GM23248 (cell line): ENCODE data around the gene CAV2. TPM values are rescaled to one million over a fixed set of nuclear protein-coding genes. Genes with fewer than 3 reads are reported as not detected.

Experiments
- DNase-seq: peaks from one replicate; pipeline ENCODE4 v3.0.0-alpha.2; 2015
- H2AFZ ChIP-seq: fragments of 200-600 bp; sonication (generic); 2 replicates; pipeline ENCODE4 v1.6.1; 2016; ENCODE audit warnings: antibody characterized with exemption
- H3F3A ChIP-seq: fragments of 200-600 bp; sonication (generic); 2 replicates; pipeline ENCODE4 v1.6.1; 2016; ENCODE audit warnings: mild to moderate bottlenecking, antibody characterized with exemption, mixed run types; ENCODE audit not compliant: insufficient read depth
- H3K27ac ChIP-seq: fragments of 200-600 bp; sonication (generic); 2 replicates; pipeline ENCODE4 v1.5.1; 2016; ENCODE audit warnings: mild to moderate bottlenecking
- H3K27me3 ChIP-seq: fragments of 200-600 bp; sonication (generic); replicated peaks from 2 replicates; pipeline ENCODE4 v1.6.1; 2016; ENCODE audit warnings: mild to moderate bottlenecking; ENCODE audit not compliant: insufficient read depth
- H3K36me3 ChIP-seq: fragments of 200-600 bp; sonication (generic); 2 replicates; pipeline ENCODE4 v1.6.1; 2016; ENCODE audit warnings: low read depth, mild to moderate bottlenecking
- H3K4me1 ChIP-seq: fragments of 200-600 bp; sonication (generic); 2 replicates; pipeline ENCODE4 v1.6.1; 2016; ENCODE audit warnings: mild to moderate bottlenecking; ENCODE audit not compliant: insufficient read depth
- H3K4me2 ChIP-seq: fragments of 200-600 bp; sonication (generic); one replicate; pipeline ENCODE4 v1.6.1; 2016; ENCODE audit warnings: mild to moderate bottlenecking; ENCODE audit not compliant: unreplicated experiment
- H3K4me3 ChIP-seq: fragments of 200-600 bp; sonication (generic); 2 replicates; pipeline ENCODE4 v1.5.1; 2016; ENCODE audit warnings: mild to moderate bottlenecking
- H3K79me2 ChIP-seq: fragments of 200-600 bp; sonication (generic); 2 replicates; pipeline ENCODE4 v1.6.1; 2016; ENCODE audit warnings: mild to moderate bottlenecking; ENCODE audit not compliant: insufficient read depth
- H3K9ac ChIP-seq: fragments of 200-600 bp; sonication (generic); 2 replicates; pipeline ENCODE4 v1.6.1; 2016; ENCODE audit warnings: mild to moderate bottlenecking
- H3K9me2 ChIP-seq: fragments of 200-600 bp; sonication (generic); 2 replicates; pipeline ENCODE4 v1.6.1; 2016; ENCODE audit warnings: mixed run types, mild to moderate bottlenecking, moderate library complexity; ENCODE audit not compliant: insufficient read depth
- H3K9me3 ChIP-seq: fragments of 200-600 bp; sonication (generic); one replicate; pipeline ENCODE4 v1.6.1; 2017; ENCODE audit warnings: low read depth
- H4K20me1 ChIP-seq: fragments of 200-600 bp; sonication (generic); 2 replicates; pipeline ENCODE4 v1.6.0; 2016; ENCODE audit not compliant: insufficient read depth
- EZH2 ChIP-seq: fragments of 200-600 bp; sonication (generic); IDR thresholded peaks from 2 replicates; pipeline ENCODE4 v1.6.1; 2018; ENCODE audit warnings: antibody characterized with exemption, mild to moderate bottlenecking; ENCODE audit not compliant: insufficient read depth, poor library complexity, severe bottlenecking
- EZH2phosphoT487 ChIP-seq: fragments of 200-600 bp; sonication (generic); IDR thresholded peaks from 2 replicates; pipeline ENCODE4 v1.6.1; 2018; ENCODE audit warnings: antibody characterized with exemption, moderate library complexity, mild to moderate bottlenecking, low read depth; ENCODE audit not compliant: insufficient read depth
- WGBS, 2 experiments: methylation state at CpG; one replicate each; pipeline ENCODE4 v1.1.6; 2015 to 2017; ENCODE audit warnings: low lambda C conversion rate in 2 of 2, low coverage in 1 of 2; ENCODE audit errors: missing lambda C conversion rate in 2 of 2; 5-methylcytosine and 5-hydroxymethylcytosine counted together
- in situ Hi-C: fragments of 300-500 bp; cut with MboI; formaldehyde crosslinking; loops from 2 replicates; pipeline ENCODE4 v1.15.0; 2020
- polyA plus RNA-seq: library from polyadenylated mRNA; unstranded; fragments of >200 nt; fragmentation: Nextera tagmentation; extraction: Ambion mirVana; gene quantifications from 2 replicates; pipeline ENCODE4 v1.2.1, GENCODE V29; 2016
- total RNA-seq: library from RNA; depleted of rRNA; stranded (reverse); fragments of >200 nt; shearing (Covaris generic); gene quantifications from 2 replicates; pipeline ENCODE4 v1.2.3, GENCODE V29; 2014

Gene CAV2
- total and polyA plus RNA-seq, 2 experiments from 2014 or later = 283 to 344 TPM

DNA sequence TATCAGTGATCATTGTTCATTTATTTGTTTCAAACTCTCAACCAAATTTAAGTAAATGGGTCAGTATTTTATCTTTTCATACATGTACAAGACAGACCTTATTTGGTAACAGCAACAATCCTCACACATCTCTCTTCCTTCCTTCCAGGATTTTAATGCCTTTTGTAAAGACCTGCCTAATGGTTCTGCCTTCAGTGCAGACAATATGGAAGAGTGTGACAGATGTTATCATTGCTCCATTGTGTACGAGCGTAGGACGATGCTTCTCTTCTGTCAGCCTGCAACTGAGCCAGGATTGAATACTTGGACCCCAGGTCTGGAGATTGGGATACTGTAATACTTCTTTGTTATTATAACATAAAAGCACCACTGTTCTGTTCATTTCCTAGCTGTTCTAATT lies 6.3 kb downstream of the CAV2 start:
- no peak overlapping the region for H3K27ac ChIP-seq
- no peaks in the 10 kb centered on the region for H3K27me3 ChIP-seq
- no peaks in the 10 kb centered on the region for H3K9me3 ChIP-seq
- no peaks in the 10 kb centered on the region for H3K9me2 ChIP-seq
- H3K79me2 ChIP-seq = peaks cover 74% of the 10 kb centered on the region
- H4K20me1 ChIP-seq = no peaks in the 10 kb centered on the region
- H3K4me2 ChIP-seq = no peak overlapping the region
- WGBS, 2 experiments = 84 to 94% methylated on average over 3 of the region's 3 CpGs
- peaks cover 76% of the 10 kb centered on the region for H3K36me3 ChIP-seq
- no peak overlapping the region for H3K9ac ChIP-seq
- peaks cover 71% of the 10 kb centered on the region for H3F3A ChIP-seq
- H2AFZ ChIP-seq = no peak overlapping the region
- TF ChIP-seq EZH2phosphoT487 (no peak), EZH2 (no peak)
- no peak overlapping the region for H3K4me3 ChIP-seq
- in situ Hi-C loops = no loop called here
- no peak for DNase-seq
- H3K4me1 ChIP-seq = peaks cover 35% of the 10 kb centered on the region

DNA sequence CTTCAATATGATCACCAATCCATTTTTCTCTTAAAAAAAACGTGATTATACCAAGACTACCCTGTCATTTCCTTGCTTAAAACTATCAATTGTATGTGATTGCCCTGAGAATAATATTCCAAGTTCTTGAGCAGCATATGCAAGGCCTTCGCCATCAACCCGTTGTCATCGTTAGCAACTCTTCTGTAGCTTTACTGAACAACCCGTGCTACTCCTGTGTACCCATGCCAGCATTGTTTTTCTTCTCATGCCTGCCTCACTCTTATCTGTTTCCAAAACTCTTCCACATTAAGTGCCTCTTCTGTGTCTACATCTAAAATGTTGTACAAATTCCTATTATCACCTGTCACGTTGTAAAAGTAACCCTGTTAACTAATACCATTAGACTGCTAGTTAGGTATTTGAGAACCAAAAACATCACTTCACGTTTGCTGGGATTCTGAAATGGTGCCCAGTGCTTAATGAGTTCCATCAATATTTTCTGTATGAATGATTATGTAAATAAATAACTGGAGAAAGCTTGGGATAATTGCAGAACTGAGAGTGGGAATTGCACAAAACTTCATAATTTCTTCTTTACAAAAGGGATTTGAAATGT lies 10.5 kb downstream of the CAV2 start:
- Histone ChIP-seq H3K36me3 (peaks cover 46% of the 10 kb centered on the region), H3K27me3 (no peaks in the 10 kb centered on the region), H3F3A (peaks cover 69% of the 10 kb centered on the region), H4K20me1 (no peaks in the 10 kb centered on the region), H3K9me2 (no peaks in the 10 kb centered on the region), H2AFZ (no peak overlapping the region), H3K27ac (no peak overlapping the region), H3K4me1 (peaks cover 22% of the 10 kb centered on the region), H3K4me3 (no peak overlapping the region), H3K9ac (no peak overlapping the region), H3K79me2 (peaks cover 32% of the 10 kb centered on the region), H3K9me3 (no peaks in the 10 kb centered on the region), H3K4me2 (no peak overlapping the region)
- no peak for TF ChIP-seq EZH2
- no peak for TF ChIP-seq EZH2phosphoT487
- DNase-seq = no peak
- 62 to 65% methylated on average over 7 of the region's 7 CpGs for WGBS, 2 experiments
- in situ Hi-C loops = no loop called here

DNA sequence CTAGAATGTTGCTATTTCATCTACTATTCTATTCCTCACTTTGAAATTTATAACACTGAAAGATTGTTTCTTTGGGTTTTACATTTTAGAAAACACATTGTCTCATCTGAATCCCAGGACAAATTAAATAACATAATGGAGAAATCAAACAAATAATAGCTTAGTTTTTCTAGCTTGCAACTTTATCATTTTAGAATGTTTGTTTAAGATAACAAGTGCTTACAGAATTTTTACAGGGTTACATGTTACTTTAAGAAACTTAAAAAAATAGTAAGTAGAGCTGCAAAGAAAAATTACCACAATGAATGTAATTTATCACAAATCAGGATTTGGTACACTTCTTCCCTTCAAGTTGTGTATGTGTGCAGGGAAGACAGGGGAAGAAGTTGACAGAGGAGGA lies 11.3 kb downstream of the CAV2 start:
- no peak overlapping the region for H3K9ac ChIP-seq
- in situ Hi-C loops = no loop called here

DNA sequence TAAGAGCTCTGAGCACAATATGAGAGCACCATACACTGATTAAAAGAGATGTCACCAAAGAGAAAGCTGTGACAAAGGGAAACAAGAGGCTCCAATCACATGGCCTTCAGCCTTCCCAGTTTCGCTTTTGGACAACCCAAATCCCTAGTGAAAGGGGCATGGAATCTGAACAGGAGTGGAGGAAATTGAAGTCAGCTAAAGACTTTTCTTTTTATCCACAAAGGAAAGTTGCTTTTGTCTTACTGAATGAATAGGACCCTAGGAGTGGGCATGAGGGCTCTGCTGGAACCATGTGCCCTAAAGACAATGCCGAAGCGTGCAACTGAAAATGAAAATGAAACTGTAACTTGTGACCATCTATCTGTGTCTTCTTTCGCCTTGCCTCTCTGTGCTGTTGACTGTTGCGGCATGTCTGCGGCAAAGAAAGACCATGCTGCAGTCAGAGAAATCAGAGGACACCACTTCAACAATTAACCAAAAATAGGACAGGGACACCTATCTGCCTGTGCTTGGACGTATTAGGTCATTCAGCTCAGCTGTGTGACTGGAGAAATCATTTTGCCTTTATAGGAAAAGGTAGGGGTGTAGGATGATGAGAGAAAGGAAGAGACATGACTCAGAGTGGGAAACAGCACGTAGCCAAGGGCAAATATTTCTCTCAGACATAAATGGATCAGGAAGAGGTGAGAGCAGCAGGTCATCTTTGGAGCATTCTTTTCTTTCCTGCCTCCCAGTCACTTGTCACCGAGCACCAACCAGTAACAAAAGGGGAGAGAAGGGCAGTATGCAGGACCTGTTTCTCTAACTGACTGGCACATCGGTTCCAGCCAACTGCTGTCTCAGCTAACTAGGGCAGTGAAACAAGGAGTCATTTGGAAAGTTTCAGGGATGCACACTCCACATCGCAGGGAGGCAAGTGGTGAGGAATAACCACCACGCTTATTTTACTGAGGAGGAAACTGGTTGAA lies 12.3 kb downstream of the CAV2 start:
- Histone ChIP-seq H3K9me2 (no peaks in the 10 kb centered on the region), H3K36me3 (peaks cover 28% of the 10 kb centered on the region), H4K20me1 (no peaks in the 10 kb centered on the region), H3K4me1 (peaks cover 16% of the 10 kb centered on the region), H3K9ac (no peak overlapping the region), H2AFZ (peak overlapping the region; percentile 11; the same call in 1 of the 2 replicates), H3K27ac (peak overlapping the region; percentile 30), H3K4me3 (no peak overlapping the region; the same call in 1 of the 2 replicates), H3K79me2 (peaks cover 15% of the 10 kb centered on the region; the same call in 1 of the 2 replicates), H3K27me3 (no peaks in the 10 kb centered on the region), H3F3A (peaks cover 54% of the 10 kb centered on the region), H3K4me2 (peak overlapping the region; percentile 5), H3K9me3 (no peaks in the 10 kb centered on the region)
- peak; percentile 49 for DNase-seq
- in situ Hi-C loops = no loop called here
- TF ChIP-seq EZH2 = no peak
- no peak for TF ChIP-seq EZH2phosphoT487
- 82 to 83% methylated on average over 12 of the region's 12 CpGs for WGBS, 2 experiments

More for the DNA sequence above, 11.3 kb downstream of the CAV2 start:
- H2AFZ ChIP-seq = no peak overlapping the region
- no peaks in the 10 kb centered on the region for H3K9me2 ChIP-seq
- peaks cover 22% of the 10 kb centered on the region for H3K4me1 ChIP-seq
- peaks cover 25% of the 10 kb centered on the region for H3K79me2 ChIP-seq
- no peak overlapping the region for H3K4me2 ChIP-seq
- no peak overlapping the region for H3K4me3 ChIP-seq
- no peaks in the 10 kb centered on the region for H4K20me1 ChIP-seq
- no peak for DNase-seq
- no peaks in the 10 kb centered on the region for H3K27me3 ChIP-seq
- 0 out of 2 replicates have a peak overlapping the region, but pooled peaks have one; percentile 30 for H3K27ac ChIP-seq
- H3K9me3 ChIP-seq = no peaks in the 10 kb centered on the region
- H3K36me3 ChIP-seq = peaks cover 39% of the 10 kb centered on the region
- H3F3A ChIP-seq = peaks cover 62% of the 10 kb centered on the region
- TF ChIP-seq EZH2phosphoT487 (no peak), EZH2 (no peak)
